Ishikawa (cell line): Measurements from ENCODE around the gene GADD45B.

ENCODE experiments used
- CEBPB ChIP-seq: IDR thresholded peaks from 2 replicates; pipeline ENCODE4 v1.6.1; 2012
- CREB1 ChIP-seq: IDR thresholded peaks from 2 replicates; pipeline ENCODE4 v1.6.1; 2012; ENCODE audit warnings: low read depth
- EGR1 ChIP-seq: IDR thresholded peaks from 2 replicates; pipeline ENCODE4 v1.6.1; 2012
- EP300 ChIP-seq: IDR thresholded peaks from 2 replicates; pipeline ENCODE4 v1.6.1; 2012; ENCODE audit warnings: borderline replicate concordance
- FOXM1 ChIP-seq: IDR thresholded peaks from 2 replicates; pipeline ENCODE4 v1.6.1; 2012; ENCODE audit warnings: low read depth, borderline replicate concordance
- NFIC ChIP-seq: IDR thresholded peaks from 2 replicates; pipeline ENCODE4 v1.6.1; 2012
- RAD21 ChIP-seq: IDR thresholded peaks from 2 replicates; pipeline ENCODE4 v1.6.1; 2012; ENCODE audit warnings: low read depth
- TAF1 ChIP-seq: IDR thresholded peaks from 2 replicates; pipeline ENCODE4 v1.6.1; 2012; ENCODE audit warnings: low read depth, mild to moderate bottlenecking
- TCF12 ChIP-seq: IDR thresholded peaks from 2 replicates; pipeline ENCODE4 v1.6.1; 2012; ENCODE audit warnings: low read depth
- TEAD4 ChIP-seq: IDR thresholded peaks from 2 replicates; pipeline ENCODE4 v1.6.1; 2012
- YY1 ChIP-seq: IDR thresholded peaks from 2 replicates; pipeline ENCODE4 v1.6.1; 2012; ENCODE audit warnings: low read depth
- ZBTB7A ChIP-seq: IDR thresholded peaks from 2 replicates; pipeline ENCODE4 v1.6.1; 2012; ENCODE audit warnings: low read depth
- TF ChIP-seq, protein P1 (sequence below): IDR thresholded peaks from 2 replicates; pipeline ENCODE4 v1.6.1; 2012
- TF ChIP-seq, protein P2 (sequence below): IDR thresholded peaks from 2 replicates; pipeline ENCODE4 v1.6.1; 2012
- TF ChIP-seq, protein P3 (sequence below): IDR thresholded peaks from 2 replicates; pipeline ENCODE4 v1.6.1; 2012; ENCODE audit warnings: low read depth, mild to moderate bottlenecking

The GADD45B gene

DNA sequence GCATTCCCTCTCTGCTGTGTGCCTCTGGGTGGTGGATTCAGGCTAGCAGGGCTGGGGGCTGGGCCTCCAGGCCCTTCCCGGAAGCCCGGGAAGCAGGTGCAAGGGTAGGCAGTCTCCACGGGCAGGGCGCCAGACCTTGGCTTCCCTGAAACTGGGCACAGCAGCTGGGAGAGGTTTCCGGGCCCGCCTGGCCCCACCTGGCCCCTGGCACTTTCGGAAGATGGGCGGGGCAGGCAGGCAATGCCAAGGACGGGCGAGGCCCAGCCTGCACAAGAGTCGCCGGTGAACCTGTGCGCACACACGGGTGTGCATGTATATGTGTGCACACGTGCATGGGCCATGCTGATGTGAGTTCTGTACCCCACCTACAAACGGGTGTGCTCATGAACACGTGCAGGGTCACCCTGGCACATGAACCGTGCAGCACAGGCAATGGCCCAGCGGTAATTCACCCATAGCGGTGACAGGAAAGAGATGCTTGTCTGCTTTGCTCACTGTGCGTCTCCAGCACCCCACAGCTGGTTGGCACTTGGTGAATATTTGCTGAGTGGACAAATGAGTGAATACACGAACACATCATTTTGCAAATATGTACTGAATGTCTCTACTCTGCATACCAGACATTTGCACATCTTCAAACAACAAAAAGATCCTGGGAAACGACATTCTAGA, 15.3 kb downstream of the GADD45B start:
- TF ChIP-seq TCF12, result peak; percentile 89
- TF ChIP-seq, protein P1, sequence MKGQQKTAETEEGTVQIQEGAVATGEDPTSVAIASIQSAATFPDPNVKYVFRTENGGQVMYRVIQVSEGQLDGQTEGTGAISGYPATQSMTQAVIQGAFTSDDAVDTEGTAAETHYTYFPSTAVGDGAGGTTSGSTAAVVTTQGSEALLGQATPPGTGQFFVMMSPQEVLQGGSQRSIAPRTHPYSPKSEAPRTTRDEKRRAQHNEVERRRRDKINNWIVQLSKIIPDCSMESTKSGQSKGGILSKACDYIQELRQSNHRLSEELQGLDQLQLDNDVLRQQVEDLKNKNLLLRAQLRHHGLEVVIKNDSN, result peak; percentile 44
- TF ChIP-seq NFIC, result peak; percentile 92
- peak; percentile 83 for TF ChIP-seq EP300
- peak; percentile 65; the same call in 1 of the 2 replicates for TF ChIP-seq FOXM1
- TF ChIP-seq TAF1, result no peak
- no peak for TF ChIP-seq YY1
- TF ChIP-seq, protein P2, sequence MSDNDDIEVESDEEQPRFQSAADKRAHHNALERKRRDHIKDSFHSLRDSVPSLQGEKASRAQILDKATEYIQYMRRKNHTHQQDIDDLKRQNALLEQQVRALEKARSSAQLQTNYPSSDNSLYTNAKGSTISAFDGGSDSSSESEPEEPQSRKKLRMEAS, result peak; percentile 89
- no peak for TF ChIP-seq CEBPB
- TF ChIP-seq, protein P3, sequence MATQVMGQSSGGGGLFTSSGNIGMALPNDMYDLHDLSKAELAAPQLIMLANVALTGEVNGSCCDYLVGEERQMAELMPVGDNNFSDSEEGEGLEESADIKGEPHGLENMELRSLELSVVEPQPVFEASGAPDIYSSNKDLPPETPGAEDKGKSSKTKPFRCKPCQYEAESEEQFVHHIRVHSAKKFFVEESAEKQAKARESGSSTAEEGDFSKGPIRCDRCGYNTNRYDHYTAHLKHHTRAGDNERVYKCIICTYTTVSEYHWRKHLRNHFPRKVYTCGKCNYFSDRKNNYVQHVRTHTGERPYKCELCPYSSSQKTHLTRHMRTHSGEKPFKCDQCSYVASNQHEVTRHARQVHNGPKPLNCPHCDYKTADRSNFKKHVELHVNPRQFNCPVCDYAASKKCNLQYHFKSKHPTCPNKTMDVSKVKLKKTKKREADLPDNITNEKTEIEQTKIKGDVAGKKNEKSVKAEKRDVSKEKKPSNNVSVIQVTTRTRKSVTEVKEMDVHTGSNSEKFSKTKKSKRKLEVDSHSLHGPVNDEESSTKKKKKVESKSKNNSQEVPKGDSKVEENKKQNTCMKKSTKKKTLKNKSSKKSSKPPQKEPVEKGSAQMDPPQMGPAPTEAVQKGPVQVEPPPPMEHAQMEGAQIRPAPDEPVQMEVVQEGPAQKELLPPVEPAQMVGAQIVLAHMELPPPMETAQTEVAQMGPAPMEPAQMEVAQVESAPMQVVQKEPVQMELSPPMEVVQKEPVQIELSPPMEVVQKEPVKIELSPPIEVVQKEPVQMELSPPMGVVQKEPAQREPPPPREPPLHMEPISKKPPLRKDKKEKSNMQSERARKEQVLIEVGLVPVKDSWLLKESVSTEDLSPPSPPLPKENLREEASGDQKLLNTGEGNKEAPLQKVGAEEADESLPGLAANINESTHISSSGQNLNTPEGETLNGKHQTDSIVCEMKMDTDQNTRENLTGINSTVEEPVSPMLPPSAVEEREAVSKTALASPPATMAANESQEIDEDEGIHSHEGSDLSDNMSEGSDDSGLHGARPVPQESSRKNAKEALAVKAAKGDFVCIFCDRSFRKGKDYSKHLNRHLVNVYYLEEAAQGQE, result no peak
- no peak for TF ChIP-seq EGR1
- TF ChIP-seq ZBTB7A, result peak; percentile 72; the same call in 1 of the 2 replicates
- no peak for TF ChIP-seq CREB1
- TF ChIP-seq RAD21, result no peak
- peak; percentile 93 for TF ChIP-seq TEAD4

DNA sequence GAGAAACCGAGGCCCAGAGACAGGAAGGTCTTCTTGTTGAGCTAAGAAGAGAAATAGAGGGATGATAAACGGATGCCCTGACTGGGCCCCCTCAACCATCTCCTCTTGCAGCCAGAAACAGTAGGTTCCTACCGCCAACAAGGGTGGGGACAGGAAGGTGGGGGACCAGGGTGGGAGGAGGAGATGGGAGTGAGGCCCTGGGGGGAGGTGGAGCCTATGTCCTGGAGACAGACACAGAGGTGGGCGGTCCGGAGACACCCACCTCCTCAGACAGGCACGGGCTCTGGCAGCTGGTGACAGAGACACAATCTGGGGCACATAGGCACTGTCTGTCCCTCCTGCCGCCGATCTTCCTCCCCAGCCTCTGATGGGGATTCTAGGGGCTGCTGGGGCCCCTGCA, 16.9 kb downstream of the GADD45B start:
- TF ChIP-seq YY1 (no peak), NFIC (no peak), CEBPB (no peak)
- TF ChIP-seq, protein P3, result no peak

DNA sequence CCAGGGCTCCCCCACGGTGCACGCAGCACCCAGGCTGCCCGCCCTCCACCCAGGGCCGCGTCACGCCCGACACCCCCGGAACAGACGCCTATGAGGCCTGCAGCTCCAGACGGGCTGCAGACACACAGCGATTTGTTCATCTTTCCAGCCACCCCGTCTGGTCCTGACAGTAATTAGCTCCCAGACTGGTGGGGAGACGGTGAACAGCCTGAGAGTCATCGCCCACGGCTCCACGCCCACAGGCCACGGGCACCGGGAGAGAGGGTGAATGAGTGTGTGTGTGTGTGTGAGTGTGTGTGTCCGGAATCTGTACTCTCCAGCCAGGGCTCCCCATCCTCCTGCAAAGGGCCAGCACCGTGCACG, 18.1 kb downstream of the GADD45B start:
- TF ChIP-seq, protein P2, result no peak
- TF ChIP-seq, protein P3, result no peak
- TF ChIP-seq ZBTB7A (no peak), CREB1 (no peak), TAF1 (no peak), FOXM1 (no peak), YY1 (no peak), TEAD4 (no peak), EGR1 (no peak), EP300 (no peak), RAD21 (no peak), NFIC (no peak), TCF12 (no peak), CEBPB (no peak)
- TF ChIP-seq, protein P1, result no peak

DNA sequence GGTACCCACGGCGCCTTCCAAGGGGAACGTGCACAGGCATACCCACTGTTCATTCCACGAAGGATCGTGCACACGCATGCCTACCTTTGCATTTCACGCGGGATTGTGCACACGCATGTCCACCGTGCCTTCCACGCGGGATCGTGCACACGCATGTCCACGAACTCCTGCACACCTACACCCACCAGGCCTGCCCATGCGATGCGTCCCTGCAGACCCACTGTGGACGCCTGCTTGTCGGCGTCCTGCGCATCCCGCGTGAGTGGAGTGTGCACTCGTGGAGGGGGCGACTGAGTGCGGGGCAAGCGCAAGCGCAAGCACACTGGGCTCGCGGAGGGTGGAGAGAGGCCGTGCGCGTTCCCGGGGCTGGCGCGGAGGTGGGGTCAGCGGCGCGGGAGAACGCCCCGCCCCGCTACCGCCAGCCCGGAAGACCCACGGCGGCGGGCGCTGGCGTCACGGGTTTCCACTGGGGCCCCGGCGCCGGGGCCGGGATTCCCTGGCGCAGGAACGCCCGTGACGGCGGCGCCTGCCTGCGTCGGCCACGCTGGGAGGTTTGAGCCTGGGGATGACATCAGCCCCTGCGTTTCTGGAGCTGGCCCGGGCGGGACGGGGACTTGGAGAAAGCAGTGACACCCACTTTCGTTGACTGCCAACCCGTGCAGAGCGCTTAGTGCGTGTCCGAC, 18.7 kb downstream of the GADD45B start:
- TF ChIP-seq EP300, result no peak; the same call in 1 of the 2 replicates
- no peak for TF ChIP-seq EGR1
- no peak for TF ChIP-seq CEBPB
- no peak for TF ChIP-seq TEAD4
- TF ChIP-seq TCF12, result no peak
- TF ChIP-seq RAD21, result no peak
- TF ChIP-seq, protein P2, result 0 out of 2 replicates have a peak, but pooled peaks have one; percentile 7
- TF ChIP-seq ZBTB7A, result no peak
- no peak for TF ChIP-seq TAF1
- TF ChIP-seq, protein P3, result no peak
- TF ChIP-seq YY1, result no peak
- TF ChIP-seq CREB1, result 0 out of 2 replicates have a peak, but pooled peaks have one; percentile 26
- TF ChIP-seq FOXM1, result no peak
- TF ChIP-seq NFIC, result no peak
- TF ChIP-seq, protein P1, result peak; percentile 2; the same call in 1 of the 2 replicates
